ENCODE data around the gene COL4A6.

DNA sequence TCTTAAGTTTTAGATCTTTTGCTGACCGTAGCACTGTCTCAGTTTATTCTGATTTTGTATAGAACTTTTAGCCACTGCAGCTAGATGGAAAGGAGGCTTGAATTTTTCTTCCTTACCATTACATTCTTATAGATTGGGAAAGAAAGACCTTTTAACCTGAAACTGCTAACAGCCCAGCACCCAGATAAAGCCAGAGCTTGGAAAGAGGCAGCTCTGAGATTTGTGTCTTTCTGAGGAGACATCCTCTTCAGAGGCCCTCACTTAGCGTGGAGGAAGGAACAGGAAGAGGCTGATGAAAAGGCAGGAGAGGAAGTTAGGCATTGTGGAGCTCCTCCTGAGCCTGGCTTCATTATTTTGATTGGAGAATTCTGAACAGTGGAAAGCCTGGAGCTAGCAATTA, 311.6 kb downstream of the COL4A6 start:
- TF ChIP-seq EP300 (IDR thresholded peaks at IDR 0.05; ENCODE audit: borderline replicate concordance) (no peak), RAD21 (IDR thresholded peaks at IDR 0.05; ENCODE audit: low read depth) (no peak), FOXM1 (IDR thresholded peaks at IDR 0.05; ENCODE audit: borderline replicate concordance, low read depth) (no peak), YY1 (IDR thresholded peaks at IDR 0.05; ENCODE audit: low read depth) (no peak), TAF1 (IDR thresholded peaks at IDR 0.05; ENCODE audit: low read depth) (no peak), ZBTB7A (IDR thresholded peaks at IDR 0.05; ENCODE audit: low read depth) (no peak)
- TF ChIP-seq, protein P1, sequence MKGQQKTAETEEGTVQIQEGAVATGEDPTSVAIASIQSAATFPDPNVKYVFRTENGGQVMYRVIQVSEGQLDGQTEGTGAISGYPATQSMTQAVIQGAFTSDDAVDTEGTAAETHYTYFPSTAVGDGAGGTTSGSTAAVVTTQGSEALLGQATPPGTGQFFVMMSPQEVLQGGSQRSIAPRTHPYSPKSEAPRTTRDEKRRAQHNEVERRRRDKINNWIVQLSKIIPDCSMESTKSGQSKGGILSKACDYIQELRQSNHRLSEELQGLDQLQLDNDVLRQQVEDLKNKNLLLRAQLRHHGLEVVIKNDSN (IDR thresholded peaks at IDR 0.05): no peak
- TF ChIP-seq, protein P2, sequence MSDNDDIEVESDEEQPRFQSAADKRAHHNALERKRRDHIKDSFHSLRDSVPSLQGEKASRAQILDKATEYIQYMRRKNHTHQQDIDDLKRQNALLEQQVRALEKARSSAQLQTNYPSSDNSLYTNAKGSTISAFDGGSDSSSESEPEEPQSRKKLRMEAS (IDR thresholded peaks at IDR 0.05): no peak

All from Ishikawa (cell line).